ENCODE results near the gene ESPL1. TPM values are rescaled to one million over a fixed set of nuclear protein-coding genes. Genes with fewer than 3 reads are reported as not detected.

ESPL1 gene
- total RNA-seq, 1 donor: 6.5 TPM

DNA sequence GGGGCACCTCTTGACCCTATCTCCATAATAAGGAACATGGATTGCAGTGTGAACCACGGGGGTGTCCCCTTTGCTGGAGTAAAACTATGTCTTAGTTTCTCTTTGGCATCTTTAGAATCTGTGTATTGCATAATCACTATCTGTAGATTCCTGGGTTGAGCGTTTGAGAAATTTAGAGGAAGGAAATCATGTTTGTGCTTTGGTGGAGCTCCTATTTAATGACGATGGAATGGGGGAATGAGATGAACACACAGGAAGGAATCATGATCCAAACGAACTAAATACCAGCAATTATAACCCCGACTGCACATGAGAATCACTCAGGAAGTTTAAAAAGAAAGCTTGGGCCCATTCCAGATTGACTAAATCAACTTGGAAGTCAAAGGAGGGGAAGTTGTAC lies 30.1 kb downstream of the ESPL1 start:
- TF ChIP-seq, protein P1, sequence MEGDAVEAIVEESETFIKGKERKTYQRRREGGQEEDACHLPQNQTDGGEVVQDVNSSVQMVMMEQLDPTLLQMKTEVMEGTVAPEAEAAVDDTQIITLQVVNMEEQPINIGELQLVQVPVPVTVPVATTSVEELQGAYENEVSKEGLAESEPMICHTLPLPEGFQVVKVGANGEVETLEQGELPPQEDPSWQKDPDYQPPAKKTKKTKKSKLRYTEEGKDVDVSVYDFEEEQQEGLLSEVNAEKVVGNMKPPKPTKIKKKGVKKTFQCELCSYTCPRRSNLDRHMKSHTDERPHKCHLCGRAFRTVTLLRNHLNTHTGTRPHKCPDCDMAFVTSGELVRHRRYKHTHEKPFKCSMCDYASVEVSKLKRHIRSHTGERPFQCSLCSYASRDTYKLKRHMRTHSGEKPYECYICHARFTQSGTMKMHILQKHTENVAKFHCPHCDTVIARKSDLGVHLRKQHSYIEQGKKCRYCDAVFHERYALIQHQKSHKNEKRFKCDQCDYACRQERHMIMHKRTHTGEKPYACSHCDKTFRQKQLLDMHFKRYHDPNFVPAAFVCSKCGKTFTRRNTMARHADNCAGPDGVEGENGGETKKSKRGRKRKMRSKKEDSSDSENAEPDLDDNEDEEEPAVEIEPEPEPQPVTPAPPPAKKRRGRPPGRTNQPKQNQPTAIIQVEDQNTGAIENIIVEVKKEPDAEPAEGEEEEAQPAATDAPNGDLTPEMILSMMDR (IDR thresholded peaks at IDR 0.05; ENCODE audit: insufficient read depth, low read depth, low read length): no peak
- H3K4me3 ChIP-seq (ENCODE audit: low read depth, low read length): no peak overlapping the region
- DNase-seq (ENCODE audit: low read depth): peak; percentile 91

- peak; percentile 88 for DNase-seq (ENCODE audit: low read depth)
- TF ChIP-seq, protein P1 (IDR thresholded peaks at IDR 0.05; ENCODE audit: insufficient read depth, low read depth, low read length): no peak
- H3K4me3 ChIP-seq (ENCODE audit: low read depth, low read length): peak overlapping the region; percentile 73
Measured at GRCh38 chr12:53299101-53299453, 31.0 kb downstream of the ESPL1 start.

DNA sequence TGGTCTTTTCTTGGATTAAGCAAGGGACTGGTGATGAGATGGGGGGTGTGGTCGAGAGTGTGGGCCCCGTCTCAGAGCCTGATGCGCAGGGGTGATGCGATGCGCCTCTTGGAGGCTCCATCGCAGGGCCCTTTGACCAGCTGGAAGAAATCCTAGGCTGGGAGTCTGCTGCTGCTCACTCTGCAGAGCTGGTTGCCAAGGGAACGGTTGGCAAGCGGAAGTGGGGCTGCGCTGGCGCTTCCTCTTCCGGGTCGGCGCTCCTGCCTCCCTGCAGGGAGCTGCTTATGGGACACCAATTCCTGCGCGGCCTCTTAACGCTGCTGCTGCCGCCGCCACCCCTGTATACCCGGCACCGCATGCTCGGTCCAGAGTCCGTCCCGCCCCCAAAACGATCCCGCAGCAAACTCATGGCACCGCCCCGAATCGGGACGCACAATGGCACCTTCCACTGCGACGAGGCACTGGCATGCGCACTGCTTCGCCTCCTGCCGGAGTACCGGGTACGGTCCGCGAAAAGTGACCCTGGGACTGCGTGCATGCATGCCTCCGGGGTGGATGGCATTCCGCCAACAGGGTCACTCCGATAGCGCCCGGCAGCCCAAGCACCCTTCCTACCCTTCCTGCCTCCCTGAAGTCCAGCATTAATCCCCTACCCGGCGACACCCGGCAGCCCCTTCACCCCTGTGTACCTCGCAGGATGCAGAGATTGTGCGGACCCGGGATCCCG lies 31.5 kb downstream of the ESPL1 start, which contains the start of gene MYG1:
TSS of gene MYG1 (plus strand) at position 242 of the 727 bp plus-strand sequence. CDS start at position 285, 43 bp downstream.
- H3K4me3 ChIP-seq (ENCODE audit: low read depth, low read length): peak within 1 kb of the TSS; percentile 73
- TF ChIP-seq, protein P1 (IDR thresholded peaks at IDR 0.05; ENCODE audit: insufficient read depth, low read depth, low read length): peak; percentile 25
- DNase-seq (ENCODE audit: low read depth): peak; percentile 88

GRCh38 chr12:53300187-53300586 lies 32.1 kb downstream of the ESPL1 start:
- TF ChIP-seq, protein P1 (IDR thresholded peaks at IDR 0.05; ENCODE audit: insufficient read depth, low read depth, low read length): no peak
- DNase-seq (ENCODE audit: low read depth): peak; percentile 58
- H3K4me3 ChIP-seq (ENCODE audit: low read depth, low read length): peak overlapping the region; percentile 73

DNA sequence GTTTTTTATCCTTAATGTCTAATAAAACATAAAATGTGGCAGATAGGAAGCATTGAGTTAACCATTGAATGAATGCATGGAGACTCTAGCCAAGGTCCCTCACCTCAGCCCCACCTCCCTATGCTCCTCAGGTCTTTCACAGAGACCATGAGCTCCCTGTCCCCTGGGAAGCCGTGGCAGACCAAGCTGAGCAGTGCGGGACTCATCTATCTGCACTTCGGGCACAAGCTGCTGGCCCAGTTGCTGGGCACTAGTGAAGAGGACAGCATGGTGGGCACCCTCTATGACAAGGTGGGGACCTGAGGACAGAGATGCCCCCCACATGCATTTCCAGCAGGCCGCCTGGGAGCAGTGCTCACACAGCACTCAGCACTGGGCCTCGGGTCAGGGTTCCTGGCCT lies 34.8 kb downstream of the ESPL1 start:
- DNase-seq (ENCODE audit: low read depth): no peak
- TF ChIP-seq, protein P1 (IDR thresholded peaks at IDR 0.05; ENCODE audit: insufficient read depth, low read depth, low read length): no peak

GRCh38 chr12:53306826-53307225 lies 38.7 kb downstream of the ESPL1 start:
- TF ChIP-seq, protein P1 (IDR thresholded peaks at IDR 0.05; ENCODE audit: insufficient read depth, low read depth, low read length): no peak
- DNase-seq (ENCODE audit: low read depth): no peak
- no peak overlapping the region for H3K4me3 ChIP-seq (ENCODE audit: low read depth, low read length)

More for the DNA sequence above, 34.8 kb downstream of the ESPL1 start:
- H3K4me3 ChIP-seq (ENCODE audit: low read depth, low read length): no peak overlapping the region
